ENCODE results near the gene PFKM.

The PFKM gene

GRCh38 chr12:48183876-48184548, 64.8 kb downstream of the PFKM start:
- TF ChIP-seq, protein P1, sequence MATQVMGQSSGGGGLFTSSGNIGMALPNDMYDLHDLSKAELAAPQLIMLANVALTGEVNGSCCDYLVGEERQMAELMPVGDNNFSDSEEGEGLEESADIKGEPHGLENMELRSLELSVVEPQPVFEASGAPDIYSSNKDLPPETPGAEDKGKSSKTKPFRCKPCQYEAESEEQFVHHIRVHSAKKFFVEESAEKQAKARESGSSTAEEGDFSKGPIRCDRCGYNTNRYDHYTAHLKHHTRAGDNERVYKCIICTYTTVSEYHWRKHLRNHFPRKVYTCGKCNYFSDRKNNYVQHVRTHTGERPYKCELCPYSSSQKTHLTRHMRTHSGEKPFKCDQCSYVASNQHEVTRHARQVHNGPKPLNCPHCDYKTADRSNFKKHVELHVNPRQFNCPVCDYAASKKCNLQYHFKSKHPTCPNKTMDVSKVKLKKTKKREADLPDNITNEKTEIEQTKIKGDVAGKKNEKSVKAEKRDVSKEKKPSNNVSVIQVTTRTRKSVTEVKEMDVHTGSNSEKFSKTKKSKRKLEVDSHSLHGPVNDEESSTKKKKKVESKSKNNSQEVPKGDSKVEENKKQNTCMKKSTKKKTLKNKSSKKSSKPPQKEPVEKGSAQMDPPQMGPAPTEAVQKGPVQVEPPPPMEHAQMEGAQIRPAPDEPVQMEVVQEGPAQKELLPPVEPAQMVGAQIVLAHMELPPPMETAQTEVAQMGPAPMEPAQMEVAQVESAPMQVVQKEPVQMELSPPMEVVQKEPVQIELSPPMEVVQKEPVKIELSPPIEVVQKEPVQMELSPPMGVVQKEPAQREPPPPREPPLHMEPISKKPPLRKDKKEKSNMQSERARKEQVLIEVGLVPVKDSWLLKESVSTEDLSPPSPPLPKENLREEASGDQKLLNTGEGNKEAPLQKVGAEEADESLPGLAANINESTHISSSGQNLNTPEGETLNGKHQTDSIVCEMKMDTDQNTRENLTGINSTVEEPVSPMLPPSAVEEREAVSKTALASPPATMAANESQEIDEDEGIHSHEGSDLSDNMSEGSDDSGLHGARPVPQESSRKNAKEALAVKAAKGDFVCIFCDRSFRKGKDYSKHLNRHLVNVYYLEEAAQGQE (IDR thresholded peaks at IDR 0.05; ENCODE audit: insufficient read depth in 1 of 2, low read depth in 2 of 2, low read length in 2 of 2), result no peak
- TF ChIP-seq SIN3A (IDR thresholded peaks at IDR 0.05; ENCODE audit: borderline replicate concordance, insufficient read depth, low read length) (no peak), POLR2AphosphoS5 (IDR thresholded peaks at IDR 0.05; ENCODE audit: low read depth, low read length) (no peak), FOXP2 (optimal IDR thresholded peaks at IDR 0.05; ENCODE audit: borderline replicate concordance, extremely low read depth, extremely low read length, insufficient read depth) (no peak), TAF1 (IDR thresholded peaks at IDR 0.05; ENCODE audit: borderline replicate concordance, insufficient read depth, low read length) (no peak)

GRCh38 chr12:48184549-48184922, 65.4 kb downstream of the PFKM start:
- no peak for TF ChIP-seq TAF1 (IDR thresholded peaks at IDR 0.05; ENCODE audit: borderline replicate concordance, insufficient read depth, low read length)
- no peak for TF ChIP-seq SIN3A (IDR thresholded peaks at IDR 0.05; ENCODE audit: borderline replicate concordance, insufficient read depth, low read length)
- TF ChIP-seq, protein P1 (IDR thresholded peaks at IDR 0.05; ENCODE audit: insufficient read depth in 1 of 2, low read depth in 2 of 2, low read length in 2 of 2), result no peak
- no peak for TF ChIP-seq FOXP2 (optimal IDR thresholded peaks at IDR 0.05; ENCODE audit: borderline replicate concordance, extremely low read depth, extremely low read length, insufficient read depth)
- no peak for TF ChIP-seq POLR2AphosphoS5 (IDR thresholded peaks at IDR 0.05; ENCODE audit: low read depth, low read length)

- TF ChIP-seq, protein P1 (IDR thresholded peaks at IDR 0.05; ENCODE audit: insufficient read depth in 1 of 2, low read depth in 2 of 2, low read length in 2 of 2), result no peak
- TF ChIP-seq FOXP2 (optimal IDR thresholded peaks at IDR 0.05; ENCODE audit: borderline replicate concordance, extremely low read depth, extremely low read length, insufficient read depth), result no peak
- no peak for TF ChIP-seq TAF1 (IDR thresholded peaks at IDR 0.05; ENCODE audit: borderline replicate concordance, insufficient read depth, low read length)
- no peak for TF ChIP-seq SIN3A (IDR thresholded peaks at IDR 0.05; ENCODE audit: borderline replicate concordance, insufficient read depth, low read length)
- no peak for TF ChIP-seq POLR2AphosphoS5 (IDR thresholded peaks at IDR 0.05; ENCODE audit: low read depth, low read length)
Observed at GRCh38 chr12:48185181-48185919, 66.2 kb downstream of the PFKM start.

GRCh38 chr12:48187916-48188695, 68.9 kb downstream of the PFKM start:
- TF ChIP-seq SIN3A (IDR thresholded peaks at IDR 0.05; ENCODE audit: borderline replicate concordance, insufficient read depth, low read length) (no peak), FOXP2 (optimal IDR thresholded peaks at IDR 0.05; ENCODE audit: borderline replicate concordance, extremely low read depth, extremely low read length, insufficient read depth) (no peak), TAF1 (IDR thresholded peaks at IDR 0.05; ENCODE audit: borderline replicate concordance, insufficient read depth, low read length) (no peak), POLR2AphosphoS5 (IDR thresholded peaks at IDR 0.05; ENCODE audit: low read depth, low read length) (no peak)
- TF ChIP-seq, protein P1 (IDR thresholded peaks at IDR 0.05; ENCODE audit: insufficient read depth in 1 of 2, low read depth in 2 of 2, low read length in 2 of 2), result no peak

All from PFSK-1 (cell line).